LNCaP clone FGC (cell line): ENCODE data around the gene DDX4.

Source experiments
- DNase-seq: peaks from one replicate; pipeline ENCODE4 v3.0.0-alpha.2; 2011; ENCODE audit warnings: low read depth
- H3K4me3 ChIP-seq: 2 replicates; pipeline ENCODE4 v1.5.1; 2011; ENCODE audit warnings: mild to moderate bottlenecking, low read depth, low read length, control low read depth
- CTCF ChIP-seq: IDR thresholded peaks from 2 replicates; pipeline ENCODE4 v1.5.1; 2012; ENCODE audit warnings: mild to moderate bottlenecking; ENCODE audit not compliant: control insufficient read depth, insufficient read depth; ENCODE audit errors: extremely low read depth

The DDX4 gene

GRCh38 chr5:55841976-55842375, 104.1 kb downstream of the DDX4 start:
- no peak for TF ChIP-seq CTCF

GRCh38 chr5:55847837-55848236, 110.0 kb downstream of the DDX4 start:
- DNase-seq: no peak
- TF ChIP-seq CTCF: no peak
- no peak overlapping the region for H3K4me3 ChIP-seq

More at GRCh38 chr5:55841976-55842375, 104.1 kb downstream of the DDX4 start:
- DNase-seq: no peak
- no peak overlapping the region for H3K4me3 ChIP-seq

- H3K4me3 ChIP-seq: no peak overlapping the region
- no peak for TF ChIP-seq CTCF
- no peak for DNase-seq
Measured at GRCh38 chr5:55848783-55849182, 110.9 kb downstream of the DDX4 start.

GRCh38 chr5:55850839-55851674, 113.2 kb downstream of the DDX4 start, which contains the start of gene IL31RA:
Gene IL31RA (plus strand): TSS chr5:55851357. CDS start chr5:55851571, 214 bp downstream.
- no peak for DNase-seq
- H3K4me3 ChIP-seq: no peak within 1 kb of the TSS
- no peak for TF ChIP-seq CTCF

GRCh38 chr5:55851675-55851979, 113.8 kb downstream of the DDX4 start:
- H3K4me3 ChIP-seq: no peak overlapping the region
- TF ChIP-seq CTCF: no peak
- DNase-seq: no peak

- no peak overlapping the region for H3K4me3 ChIP-seq
- no peak for TF ChIP-seq CTCF
- no peak for DNase-seq
Measured at GRCh38 chr5:55852503-55852902, 114.6 kb downstream of the DDX4 start.
